NCI-H524 (cell line): Measurements from ENCODE around the gene C11orf58.

Experiments used
- DNase-seq, 2 experiments: peaks; one replicate each; lab custom pipeline; 2025; lab: John Stamatoyannopoulos, UW

C11orf58 gene

GRCh38 chr11:16738193-16738946, at the start of gene C11orf58:
TSS of gene C11orf58 (plus strand) at chr11:16738647. CDS start at chr11:16738779, 132 bp downstream.
- peak; percentile 92 to 96 for DNase-seq

- DNase-seq = no peak
Observed at GRCh38 chr11:16690086-16690485, 48.4 kb upstream of the C11orf58 start.

DNA sequence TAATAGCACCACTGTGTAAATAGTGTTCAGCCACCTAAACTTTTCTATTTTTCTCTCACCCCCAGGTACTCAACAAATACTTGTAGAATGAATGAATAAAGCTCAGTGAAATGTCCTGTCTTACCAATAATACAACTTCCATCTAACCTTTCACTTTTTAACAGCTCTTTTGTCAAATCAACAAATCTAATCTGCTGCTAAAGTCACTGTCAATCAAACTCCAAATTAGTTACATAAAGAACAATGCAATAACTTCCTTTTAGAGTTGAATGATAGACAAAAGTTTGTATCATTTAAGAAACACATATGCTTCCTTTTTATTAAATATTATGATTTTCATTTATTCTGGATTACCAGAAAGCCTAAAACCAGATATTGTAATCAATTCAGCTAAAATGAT, 34.7 kb upstream of the C11orf58 start:
- DNase-seq = no peak

DNA sequence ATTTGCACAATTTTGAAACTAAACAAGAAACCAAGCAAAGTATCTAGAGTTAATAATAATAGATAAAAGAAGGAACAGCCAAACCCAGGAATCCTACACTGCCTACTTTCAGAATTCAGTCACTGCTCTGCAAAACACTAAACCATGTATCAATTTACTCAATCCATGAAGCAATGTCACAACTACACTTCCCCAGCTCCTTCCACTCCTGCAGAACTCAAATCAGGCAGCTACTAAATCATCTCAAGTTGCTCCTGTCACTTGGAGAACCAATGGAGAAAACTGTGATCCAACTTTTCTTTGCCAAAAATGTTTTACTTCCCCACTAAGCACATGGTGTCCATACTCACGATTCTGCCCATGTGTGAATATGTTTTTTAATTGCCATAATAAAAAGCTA, 24.9 kb upstream of the C11orf58 start:
- no peak for DNase-seq

DNA sequence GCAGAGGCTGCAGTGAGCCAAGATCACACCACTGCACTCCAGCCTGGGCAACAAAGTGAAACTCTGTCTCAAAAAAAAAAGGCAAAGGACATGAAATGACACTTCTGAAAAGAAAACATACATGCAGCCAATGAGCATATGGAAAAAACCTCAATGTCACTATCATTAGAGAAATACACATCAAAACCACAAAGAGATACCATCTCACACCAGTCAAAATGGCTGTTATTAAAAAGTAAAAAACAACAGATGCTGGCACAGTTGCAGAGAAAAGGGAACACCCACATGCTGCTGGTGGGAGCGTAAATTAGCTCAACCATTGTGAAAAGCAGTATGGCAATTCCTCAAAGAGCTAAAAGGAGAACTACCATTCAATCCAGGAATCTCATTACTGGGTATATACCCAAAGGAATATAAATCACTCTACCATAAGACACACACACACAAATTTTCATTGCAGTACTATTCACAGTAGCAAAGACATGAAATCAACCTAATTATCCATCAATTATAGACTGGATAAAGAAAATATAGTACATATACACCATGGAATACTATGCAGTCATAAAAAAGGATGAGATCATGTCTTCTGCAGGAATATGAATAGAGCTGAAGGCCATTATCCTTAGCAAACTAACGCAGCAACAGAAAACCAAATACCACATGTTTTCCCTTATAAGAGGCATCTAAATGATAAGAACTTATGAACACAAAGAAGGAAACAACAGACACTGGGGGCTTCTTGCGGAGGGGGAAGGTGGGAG, 15.7 kb upstream of the C11orf58 start:
- DNase-seq = no peak

GRCh38 chr11:16727806-16728205, 10.6 kb upstream of the C11orf58 start:
- no peak for DNase-seq

DNA sequence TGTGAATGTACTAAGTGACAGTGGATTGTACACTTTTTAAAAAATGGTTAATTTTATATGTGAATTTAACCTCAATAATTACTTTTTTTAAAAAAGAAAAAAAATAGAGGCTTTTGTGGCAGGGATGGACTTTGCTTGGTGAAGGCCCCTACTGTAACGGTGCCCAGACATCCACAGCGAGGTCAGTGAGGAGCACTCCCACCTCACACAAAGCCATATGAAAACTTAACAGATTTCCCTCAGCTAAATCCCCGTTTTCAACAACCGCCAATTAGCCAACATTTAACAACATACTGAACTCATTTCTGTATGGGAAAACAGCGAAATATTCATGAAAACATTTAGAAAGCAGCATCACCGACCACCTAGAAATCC, 642 bp upstream of the C11orf58 start:
- DNase-seq = peak; percentile 25 to 36

- peak in 1 of 2 experiments; percentile 23 for DNase-seq
Observed at GRCh38 chr11:16738947-16739815, 734 bp downstream of the C11orf58 start.

- no peak for DNase-seq
Observed at GRCh38 chr11:16741473-16741872, 3.0 kb downstream of the C11orf58 start.

GRCh38 chr11:16743478-16743877, 5.0 kb downstream of the C11orf58 start:
- DNase-seq = no peak

DNA sequence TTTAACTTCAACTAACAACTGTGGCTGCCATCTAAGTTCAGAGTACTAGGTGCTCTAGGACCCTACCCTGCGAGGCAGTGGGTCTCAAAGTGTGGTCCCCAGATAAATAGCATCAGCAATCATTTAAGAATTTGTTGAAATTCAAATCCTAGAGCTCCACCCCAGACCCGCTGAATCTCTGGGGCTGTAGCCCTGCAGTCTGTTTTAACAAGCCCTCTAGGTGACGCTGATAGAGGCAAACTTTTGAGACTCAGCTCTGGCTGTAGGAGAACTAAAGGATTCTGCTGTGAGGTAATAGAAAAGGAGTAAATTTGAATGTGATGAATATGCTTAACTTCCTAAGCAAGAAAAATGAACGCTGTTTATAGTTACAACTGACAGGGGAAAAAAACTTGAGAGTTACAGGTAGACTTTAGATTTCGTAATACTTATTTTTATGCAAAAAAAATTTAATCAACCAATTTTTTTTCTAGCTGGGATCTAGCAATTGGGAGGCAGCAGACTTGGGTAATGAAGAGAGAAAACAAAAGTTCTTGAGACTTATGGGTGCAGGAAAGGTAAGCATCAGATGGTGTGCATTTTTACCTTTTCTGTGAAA, 5.8 kb downstream of the C11orf58 start:
- DNase-seq = no peak

DNA sequence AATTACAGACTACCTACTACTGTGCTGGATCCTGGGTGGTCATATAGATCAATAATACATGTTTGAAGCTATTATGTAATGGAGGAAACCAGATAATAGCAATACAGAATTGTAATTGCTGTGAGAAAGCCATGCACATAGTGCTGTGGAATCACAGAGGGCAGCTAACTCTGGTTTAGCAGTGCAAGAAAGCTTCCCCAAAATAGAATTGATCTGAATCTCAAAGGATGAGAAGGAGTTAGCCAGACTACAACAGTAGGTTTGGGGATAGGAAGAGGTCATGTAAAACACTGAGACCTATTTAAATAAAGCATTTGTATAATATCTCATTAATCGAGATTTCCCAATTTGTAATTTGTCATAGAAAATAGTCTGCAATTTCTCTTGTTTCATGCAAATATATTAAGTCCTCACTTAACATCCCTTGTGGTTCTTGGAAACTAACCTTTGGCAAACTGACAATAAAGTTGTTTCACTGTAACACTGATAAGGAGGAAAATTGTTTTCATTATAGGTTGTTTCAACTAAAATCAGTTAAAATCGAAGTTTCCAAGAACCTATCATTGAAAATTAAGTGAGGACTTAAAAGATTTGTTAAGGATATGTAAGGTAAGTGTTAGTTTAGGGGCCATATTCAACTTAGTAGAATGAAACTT, 7.6 kb downstream of the C11orf58 start:
- DNase-seq = no peak

DNA sequence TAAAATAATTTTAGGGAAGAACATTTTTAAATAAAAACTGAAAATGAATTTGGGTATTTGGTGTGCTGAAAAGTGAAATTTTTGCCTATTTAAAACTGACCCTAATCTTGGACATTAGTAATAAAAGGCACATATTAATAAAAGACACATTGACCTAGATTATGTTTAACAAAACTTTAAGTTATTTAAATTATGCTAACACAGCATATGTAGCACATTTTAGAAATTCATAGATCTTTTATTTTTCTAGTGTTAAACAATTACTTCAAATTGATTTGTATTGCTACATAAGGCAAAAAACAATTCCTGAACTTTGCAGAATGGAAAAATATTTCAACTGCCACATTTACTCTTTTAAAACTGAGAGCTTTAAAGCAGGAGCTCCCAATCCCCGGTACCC, 10.6 kb downstream of the C11orf58 start:
- no peak for DNase-seq

GRCh38 chr11:16749666-16750065, 11.2 kb downstream of the C11orf58 start:
- DNase-seq = no peak

DNA sequence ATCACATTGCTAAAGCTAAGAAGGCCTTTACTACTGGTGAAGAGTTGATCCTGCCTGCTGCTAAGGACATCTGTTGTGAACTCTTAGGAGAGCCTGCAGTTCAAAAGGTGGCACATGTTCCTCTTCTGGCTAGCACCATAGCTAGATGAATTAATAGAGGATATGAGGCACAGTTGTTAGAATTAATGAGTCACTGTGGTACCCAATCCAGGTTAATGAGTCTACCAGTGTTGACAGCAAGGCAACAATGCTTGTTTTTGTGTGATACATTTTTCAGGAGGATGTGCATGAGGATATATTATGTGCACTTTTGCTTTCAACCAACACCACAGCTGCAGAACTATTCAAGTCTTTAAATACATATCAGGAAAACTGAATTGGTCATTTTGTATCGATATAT, 12.0 kb downstream of the C11orf58 start:
- DNase-seq = peak; percentile 4 to 66

GRCh38 chr11:16758382-16759024, 20.1 kb downstream of the C11orf58 start:
- DNase-seq = no peak

- DNase-seq = no peak
Observed at GRCh38 chr11:16759857-16760508, 21.5 kb downstream of the C11orf58 start.

- DNase-seq = no peak
Observed at GRCh38 chr11:16763746-16764145, 25.3 kb downstream of the C11orf58 start.

- DNase-seq = no peak
Observed at GRCh38 chr11:16764888-16765287, 26.4 kb downstream of the C11orf58 start.

DNA sequence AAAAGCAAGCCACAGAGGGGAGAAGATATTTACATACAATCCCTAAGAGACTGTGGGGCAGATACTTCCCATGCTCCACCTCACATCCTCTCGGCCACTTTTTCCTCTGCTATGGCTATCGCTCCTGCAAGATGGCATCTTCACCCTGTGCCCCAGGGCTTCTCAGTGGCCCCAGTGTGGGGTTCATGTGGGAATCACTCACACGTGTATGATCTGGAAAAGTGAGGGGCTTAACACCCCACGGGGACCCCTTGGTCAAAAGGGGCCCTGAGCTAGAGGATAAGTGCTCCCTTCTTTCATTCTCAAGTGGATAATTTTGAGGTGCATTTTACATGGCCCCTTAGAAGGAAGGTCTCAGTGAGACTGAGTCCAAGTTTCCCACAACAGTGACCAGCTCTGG, 28.7 kb downstream of the C11orf58 start:
- no peak for DNase-seq
